ENCODE data around the gene AHRR. TPM values are rescaled to one million over a fixed set of nuclear protein-coding genes. Genes with fewer than 3 reads are reported as not detected.

Gene AHRR
- total RNA-seq, 2 experiments from 2014 or later, result 2.2 to 3.4 TPM

- Histone ChIP-seq H3K36me3 (ENCODE audit: insufficient read depth, low read length) (no peaks in the 10 kb centered on the region), H2AFZ (ENCODE audit: low read length) (no peak overlapping the region; the same call in 1 of the 2 replicates), H3K4me2 (ENCODE audit: low read length) (peak overlapping the region; percentile 52), H3K9me2 (ENCODE audit: insufficient read depth, low read length) (no peaks in the 10 kb centered on the region), H3K4me1 (ENCODE audit: insufficient read depth, low read length, poor library complexity, severe bottlenecking) (peaks cover 21% of the 10 kb centered on the region), H3K4me3 (ENCODE audit: low read depth, low read length, poor library complexity, severe bottlenecking) (no peak overlapping the region), H4K20me1 (ENCODE audit: insufficient read depth, low read length) (no peaks in the 10 kb centered on the region), H3K9me3 (ENCODE audit: low read length) (no peaks in the 10 kb centered on the region), H3K79me2 (ENCODE audit: insufficient read depth, low read depth, low read length) (no peaks in the 10 kb centered on the region), H3K27ac (ENCODE audit: low read depth, low read length, poor library complexity, severe bottlenecking) (peak overlapping the region; percentile 56)
- no peak for DNase-seq (ENCODE audit: low spot score)
- ChIA-PET POLR2A (no interaction called here), CTCF (ENCODE audit: unreplicated experiment) (interaction anchor here (0.6 kb wide), 1 partner anchor 63 kb away, joined by 3 read pairs; no protein-coding TSS in a partner anchor)
- TF ChIP-seq EZH2phosphoT487 (IDR thresholded peaks at IDR 0.05; ENCODE audit: borderline replicate concordance, low read depth, low read length) (no peak), CTCF (conservative IDR thresholded peaks at IDR 0.05; ENCODE audit: low read length) (no peak)
- BruUV-seq (replicated peaks), result no TSS peak
- intact Hi-C loops (cut with micrococcal nuclease; ENCODE audit: unreplicated experiment), result no loop called here
Measured at GRCh38 chr5:415928-416635, 94.6 kb downstream of the AHRR start.

- POLR2A ChIA-PET, result no interaction called here
- DNase-seq (ENCODE audit: low spot score), result no peak
Measured at GRCh38 chr5:416636-416960, 95.1 kb downstream of the AHRR start.

More at GRCh38 chr5:416636-416960, 95.1 kb downstream of the AHRR start:
- H3K4me1 ChIP-seq (ENCODE audit: insufficient read depth, low read length, poor library complexity, severe bottlenecking), result peaks cover 21% of the 10 kb centered on the region
- no peak overlapping the region for H2AFZ ChIP-seq (ENCODE audit: low read length)
- BruUV-seq (replicated peaks), result no TSS peak
- no peaks in the 10 kb centered on the region for H3K79me2 ChIP-seq (ENCODE audit: insufficient read depth, low read depth, low read length)
- intact Hi-C loops (cut with micrococcal nuclease; ENCODE audit: unreplicated experiment), result no loop called here
- no peaks in the 10 kb centered on the region for H3K9me2 ChIP-seq (ENCODE audit: insufficient read depth, low read length)
- H3K9me3 ChIP-seq (ENCODE audit: low read length), result no peaks in the 10 kb centered on the region
- no peak for TF ChIP-seq EZH2phosphoT487 (IDR thresholded peaks at IDR 0.05; ENCODE audit: borderline replicate concordance, low read depth, low read length)
- no peak for TF ChIP-seq CTCF (conservative IDR thresholded peaks at IDR 0.05; ENCODE audit: low read length)
- no peak overlapping the region for H3K4me2 ChIP-seq (ENCODE audit: low read length)
- H3K27ac ChIP-seq (ENCODE audit: low read depth, low read length, poor library complexity, severe bottlenecking), result no peak overlapping the region
- H4K20me1 ChIP-seq (ENCODE audit: insufficient read depth, low read length), result no peaks in the 10 kb centered on the region
- no peak overlapping the region for H3K4me3 ChIP-seq (ENCODE audit: low read depth, low read length, poor library complexity, severe bottlenecking)
- H3K36me3 ChIP-seq (ENCODE audit: insufficient read depth, low read length), result no peaks in the 10 kb centered on the region
- CTCF ChIA-PET (ENCODE audit: unreplicated experiment), result no interaction called here

Measured in OCI-LY7 (cell line).